BJ (cell line): ENCODE data around the gene LMX1B. TPM values are rescaled to one million over a fixed set of nuclear protein-coding genes. Genes with fewer than 3 reads are reported as not detected.

Source experiments
- CTCF ChIA-PET: fragments of 350-600 bp; formaldehyde crosslinking; extraction: SDS; loops from one replicate; lab custom pipeline; 2021; ENCODE audit warnings: antibody characterized with exemption, inconsistent platforms; lab: Yijun Ruan, JAX
- POLR2A ChIA-PET: fragments of 300-600 bp; sonication (Branson Sonifier 250); formaldehyde crosslinking; extraction: SDS; loops from one replicate; lab custom pipeline; 2021; ENCODE audit warnings: antibody characterized with exemption; lab: Charles Lee
- DNase-seq: peaks from one replicate; pipeline ENCODE4 v3.0.0-alpha.2; 2011; ENCODE audit warnings: low read depth
- H3K27me3 ChIP-seq: 2 replicates; pipeline ENCODE4 v1.6.0; 2011; ENCODE audit warnings: low read length; ENCODE audit not compliant: control insufficient read depth, insufficient read depth
- H3K36me3 ChIP-seq: 2 replicates; pipeline ENCODE4 v1.5.1; 2011; ENCODE audit warnings: low read length; ENCODE audit not compliant: control insufficient read depth, insufficient read depth
- H3K4me3 ChIP-seq: 2 replicates; pipeline ENCODE4 v1.5.1; 2011; ENCODE audit warnings: low read depth, mild to moderate bottlenecking, control low read depth, low read length
- CTCF ChIP-seq: IDR thresholded peaks from 2 replicates; pipeline ENCODE4 v1.5.1; 2011; ENCODE audit warnings: low read depth, mild to moderate bottlenecking, control low read depth, inconsistent platforms, low read length, moderate library complexity; ENCODE audit not compliant: insufficient read depth
- polyA plus RNA-seq: library from polyadenylated mRNA; depleted of rRNA; stranded (reverse); fragments of >200 nt; gene quantifications from 2 replicates; pipeline ENCODE4 v1.2.3, GENCODE V29; 2011

Gene LMX1B
- polyA plus RNA-seq, 1 experiment = not detected

DNA sequence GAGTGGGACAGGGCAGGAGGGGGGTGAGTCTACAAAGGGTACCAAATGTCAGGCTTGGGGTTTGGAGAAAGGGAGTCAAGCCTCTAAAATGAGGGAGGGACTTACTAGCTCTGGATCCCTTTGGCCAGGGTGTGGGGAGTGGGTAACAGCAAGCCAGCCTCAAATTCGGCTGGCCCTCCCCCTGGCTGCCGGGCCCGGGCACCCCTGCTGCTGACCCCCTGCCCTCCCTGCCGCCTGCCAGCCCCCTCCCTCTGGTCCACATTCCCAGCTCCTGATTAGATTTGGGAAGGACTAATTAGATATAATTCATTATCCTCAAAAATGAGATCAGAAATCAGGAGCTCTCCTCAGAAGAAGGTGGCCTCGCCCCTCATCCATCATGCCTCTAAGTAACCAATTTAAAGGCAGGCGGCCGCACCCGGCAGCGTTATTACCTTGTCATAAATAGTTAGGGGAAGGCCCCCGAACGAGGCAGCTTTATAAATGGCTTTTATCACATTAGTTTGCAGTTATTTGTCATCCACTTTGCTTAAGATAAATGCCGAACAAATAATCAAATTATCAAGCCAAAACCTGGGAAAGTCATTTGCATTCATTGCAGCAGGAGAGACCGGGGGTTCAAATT lies 44.6 kb downstream of the LMX1B start:
- TF ChIP-seq CTCF = no peak
- ChIA-PET POLR2A (no interaction called here), CTCF (no interaction called here)
- DNase-seq = no peak
- Histone ChIP-seq H3K27me3 (peaks cover 1% of the 10 kb centered on the region; the same call in 1 of the 2 replicates), H3K36me3 (no peaks in the 10 kb centered on the region), H3K4me3 (no peak overlapping the region)

DNA sequence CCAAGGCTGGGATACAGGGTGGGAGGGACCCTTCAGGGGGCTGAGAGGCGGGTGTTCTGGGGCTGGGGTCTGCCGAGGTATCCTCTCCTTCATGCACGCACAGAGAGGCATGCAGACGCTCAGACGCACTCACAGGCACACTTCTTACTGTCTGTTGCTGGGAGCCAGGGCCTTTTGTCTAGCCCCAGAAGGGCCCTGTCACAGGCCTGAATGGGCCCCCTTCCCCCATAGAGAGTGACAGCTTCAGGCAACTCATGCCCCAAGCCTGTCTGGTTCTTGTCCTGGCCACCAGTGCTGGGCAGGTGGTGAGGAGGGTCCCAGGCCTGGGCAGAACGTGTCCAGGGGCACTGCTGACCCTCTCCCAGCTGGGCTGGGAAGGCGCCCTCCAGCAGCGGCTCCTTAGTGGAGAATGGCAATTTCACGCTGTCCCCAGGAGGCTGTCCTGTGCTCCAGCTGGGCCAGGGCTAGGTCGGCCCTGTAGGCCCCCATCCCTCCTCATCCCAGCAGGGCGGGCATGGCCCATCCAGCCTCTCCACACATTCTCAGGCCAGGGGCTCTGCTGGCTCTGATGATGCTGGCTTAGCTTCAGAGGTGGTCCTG lies 45.3 kb downstream of the LMX1B start:
- TF ChIP-seq CTCF = no peak
- CTCF ChIA-PET = interaction anchor here (0.7 kb wide), 1 partner anchor 144 kb away, joined by 3 read pairs; no protein-coding TSS in a partner anchor
- Histone ChIP-seq H3K36me3 (no peaks in the 10 kb centered on the region), H3K27me3 (no peaks in the 10 kb centered on the region; the same call in 1 of the 2 replicates), H3K4me3 (no peak overlapping the region)
- no peak for DNase-seq
- POLR2A ChIA-PET = no interaction called here

GRCh38 chr9:126661122-126661520 lies 47.4 kb downstream of the LMX1B start:
- ChIA-PET CTCF (interaction anchor here (1.2 kb wide), 1 partner anchor 29 kb away, joined by 3 read pairs; no protein-coding TSS in a partner anchor), POLR2A (no interaction called here)
- DNase-seq = no peak
- Histone ChIP-seq H3K36me3 (no peaks in the 10 kb centered on the region), H3K27me3 (peaks cover 1% of the 10 kb centered on the region; the same call in 1 of the 2 replicates), H3K4me3 (no peak overlapping the region)
- no peak for TF ChIP-seq CTCF

- CTCF ChIA-PET = interaction anchor here (0.9 kb wide), 1 partner anchor 45 kb away, joined by 3 read pairs; no protein-coding TSS in a partner anchor
- no peak for TF ChIP-seq CTCF
- POLR2A ChIA-PET = no interaction called here
- Histone ChIP-seq H3K36me3 (no peaks in the 10 kb centered on the region), H3K4me3 (no peak overlapping the region), H3K27me3 (peaks cover 1% of the 10 kb centered on the region; the same call in 1 of the 2 replicates)
- DNase-seq = no peak
Measured at GRCh38 chr9:126661521-126662251, 48.0 kb downstream of the LMX1B start.

DNA sequence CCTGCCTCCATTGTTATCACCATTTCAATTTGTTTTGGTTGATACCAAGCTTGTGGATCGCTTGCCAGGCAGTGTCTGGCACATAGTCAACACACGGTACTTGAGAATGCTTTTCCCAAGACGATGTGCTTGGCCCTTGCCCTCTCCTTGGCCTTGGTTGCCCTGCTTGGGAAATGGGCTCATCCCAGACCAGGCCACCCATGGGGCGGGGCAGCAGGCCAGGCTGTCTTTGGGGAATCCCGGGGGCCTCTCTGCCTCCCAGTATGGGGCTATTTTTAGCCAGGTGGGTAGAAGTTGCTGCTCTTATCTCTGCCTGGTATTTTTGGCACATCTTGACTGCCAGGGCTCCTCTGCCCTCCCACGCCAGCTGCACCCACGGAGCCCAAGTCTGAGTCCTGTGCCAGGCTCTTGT lies 49.9 kb downstream of the LMX1B start:
- ChIA-PET POLR2A (no interaction called here), CTCF (interaction anchor here (0.5 to 1.4 kb wide), 2 partner anchors 27 to 133 kb away, joined by 4 to 5 read pairs; no protein-coding TSS in a partner anchor)
- no peaks in the 10 kb centered on the region for H3K36me3 ChIP-seq
- H3K4me3 ChIP-seq = no peak overlapping the region
- no peak for TF ChIP-seq CTCF
- DNase-seq = no peak
- peaks cover 4% of the 10 kb centered on the region for H3K27me3 ChIP-seq
